ENCODE data around the gene PDGFD.

The PDGFD gene

DNA sequence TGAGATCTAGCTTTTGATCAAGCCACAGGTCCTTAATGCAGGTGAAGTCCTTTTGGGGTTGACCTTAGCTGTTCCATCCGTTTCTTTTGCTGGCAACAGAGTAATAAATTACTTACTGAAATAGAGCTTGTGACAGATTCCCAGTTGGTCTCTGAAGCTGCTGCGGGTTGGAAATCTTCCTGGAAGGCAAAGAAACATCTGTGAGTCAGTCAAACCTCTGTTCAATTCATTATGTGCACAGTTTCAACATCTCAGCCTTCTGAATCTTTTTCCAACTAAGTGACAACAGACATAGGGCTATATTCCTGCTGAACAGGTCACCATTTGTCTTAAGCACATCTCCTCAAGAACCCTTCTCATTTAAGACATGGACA lies 216.4 kb downstream of the PDGFD start:
- DNase-seq: no peak

DNA sequence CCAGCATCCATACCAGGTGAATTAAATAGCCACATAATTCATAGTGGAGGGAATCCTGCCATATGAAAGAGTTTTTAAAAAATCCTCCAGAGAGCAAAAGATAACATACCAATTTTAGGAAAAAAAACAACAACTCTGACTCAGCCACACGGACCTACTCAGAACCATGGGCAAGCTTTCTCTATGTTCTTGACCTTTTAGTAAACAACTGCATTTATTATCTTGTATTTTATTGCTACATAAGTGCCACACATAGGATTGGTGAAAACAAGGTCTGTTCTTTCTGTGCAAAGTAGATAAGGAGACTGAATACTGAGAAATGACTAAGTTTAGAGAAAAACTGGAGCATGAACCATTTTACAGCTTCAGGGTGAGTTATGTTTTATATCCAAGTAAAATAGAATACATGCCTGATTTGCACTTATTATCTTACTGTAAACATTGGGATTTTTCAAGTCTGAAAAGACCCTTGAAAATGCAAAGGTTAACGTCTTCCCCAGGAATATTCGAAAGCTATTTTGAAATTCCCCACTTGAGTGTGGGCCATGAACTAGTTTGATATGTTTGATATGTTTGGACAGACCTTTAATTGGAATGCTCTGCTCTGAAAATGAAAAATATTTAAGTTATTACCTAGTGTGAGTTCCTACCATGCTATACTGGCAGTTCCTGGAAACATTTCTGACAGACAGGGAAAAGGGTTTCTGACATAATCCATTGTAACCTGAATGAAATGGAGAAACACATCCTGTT lies 217.0 kb downstream of the PDGFD start:
- DNase-seq: no peak

DNA sequence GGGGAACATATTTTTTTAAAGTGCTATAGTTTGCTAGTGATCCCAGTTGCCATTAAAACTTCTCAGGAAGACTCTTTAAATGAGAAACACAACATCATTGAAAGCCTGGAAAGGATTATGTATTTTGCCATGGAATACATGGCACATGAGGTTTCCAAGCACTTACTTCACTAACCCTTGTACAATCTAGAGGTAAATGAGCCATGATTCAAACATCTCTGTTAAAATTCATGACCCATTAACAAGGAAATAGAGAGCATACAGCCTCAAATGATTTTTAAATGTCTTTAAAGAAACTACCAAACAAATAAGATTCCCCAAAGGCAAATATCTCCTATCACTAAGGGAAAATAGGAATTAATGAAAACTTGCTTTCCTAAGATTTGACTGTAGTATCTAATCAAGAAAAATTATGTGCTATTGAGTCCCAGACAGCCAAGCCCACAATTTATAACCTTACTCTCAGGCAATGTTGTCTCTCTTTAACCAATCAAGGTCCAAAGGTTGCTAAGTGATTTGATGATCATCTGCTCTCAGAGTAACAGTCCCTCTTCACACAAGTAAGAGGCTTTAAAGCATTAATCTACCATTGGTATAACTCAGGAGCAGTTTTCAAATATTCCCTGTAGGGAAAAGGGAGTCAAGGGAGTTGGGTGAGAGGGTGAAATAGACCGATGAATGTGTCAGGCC lies 219.6 kb downstream of the PDGFD start:
- DNase-seq: no peak

DNA sequence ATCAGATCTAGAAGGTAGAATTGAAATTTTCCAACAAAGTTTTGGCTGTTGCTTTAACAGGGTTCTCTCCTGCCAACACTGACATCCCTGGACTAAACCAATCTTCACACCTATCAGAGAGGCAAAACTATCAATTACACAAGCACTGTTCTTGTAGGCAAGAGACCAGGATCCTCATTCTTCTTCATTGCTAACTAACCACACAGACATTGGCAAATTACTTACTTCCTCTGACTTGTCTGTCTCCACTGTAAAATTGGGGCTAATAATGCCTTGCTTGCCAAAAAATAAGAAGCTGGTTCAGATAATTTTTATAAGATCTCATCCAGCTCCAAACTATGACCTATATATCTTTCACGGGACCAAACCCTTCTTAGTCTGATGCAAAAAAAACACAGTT lies 221.3 kb downstream of the PDGFD start:
- DNase-seq: no peak

DNA sequence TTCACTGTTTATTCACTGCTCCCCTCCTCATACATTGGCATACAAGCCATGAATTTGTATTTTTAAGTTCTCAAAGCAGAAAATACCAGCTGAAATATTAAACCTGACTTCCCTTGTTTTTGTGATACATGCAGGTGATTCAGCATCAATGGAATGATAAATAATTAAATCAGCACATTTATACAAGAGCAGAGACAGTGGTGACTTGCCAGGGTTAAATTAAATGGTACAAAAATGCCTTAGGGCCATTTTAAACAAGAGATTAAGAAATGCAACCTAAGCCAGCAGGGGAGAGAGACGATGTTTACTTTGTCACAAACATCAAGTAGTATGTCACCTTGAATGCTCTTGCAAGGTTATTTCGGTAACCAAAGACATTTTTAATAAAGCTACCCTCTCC lies 223.4 kb downstream of the PDGFD start:
- no peak for DNase-seq

DNA sequence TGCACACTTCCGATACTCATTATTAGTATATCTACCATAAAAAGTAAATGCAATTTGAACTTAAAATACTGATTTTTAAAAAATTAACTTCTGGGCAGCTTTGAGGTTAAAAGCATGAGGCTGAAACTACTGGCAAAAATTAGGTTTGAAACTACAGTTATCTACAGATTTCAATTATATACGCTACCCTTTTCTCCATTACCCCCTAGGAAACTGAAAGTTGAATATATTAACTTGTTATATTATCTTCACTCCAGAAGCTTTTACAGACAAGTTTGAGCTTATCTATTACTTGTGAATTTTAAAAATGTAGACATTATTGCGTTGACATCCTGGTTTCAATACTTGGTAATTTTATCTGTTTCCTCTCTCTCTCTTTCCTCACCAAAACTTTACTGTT lies 224.3 kb downstream of the PDGFD start:
- DNase-seq: no peak

DNA sequence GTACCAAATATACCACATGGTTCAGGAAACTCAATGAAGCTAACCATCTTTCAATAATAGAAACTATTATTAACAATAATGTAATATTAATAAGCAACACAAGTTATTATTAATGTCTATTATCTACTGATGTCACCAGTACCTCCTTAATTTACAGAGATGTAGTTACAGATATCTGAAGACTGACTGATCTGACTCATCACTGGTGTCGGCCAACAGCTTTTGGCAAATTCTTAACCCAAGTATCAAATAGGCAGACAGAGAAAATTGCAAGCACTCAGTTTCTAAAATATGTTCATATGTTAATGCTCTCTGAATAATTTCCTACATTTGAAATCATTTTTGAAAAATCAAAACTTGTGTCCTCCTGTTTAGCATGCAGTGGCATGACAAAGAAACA lies 227.9 kb downstream of the PDGFD start:
- DNase-seq: no peak

DNA sequence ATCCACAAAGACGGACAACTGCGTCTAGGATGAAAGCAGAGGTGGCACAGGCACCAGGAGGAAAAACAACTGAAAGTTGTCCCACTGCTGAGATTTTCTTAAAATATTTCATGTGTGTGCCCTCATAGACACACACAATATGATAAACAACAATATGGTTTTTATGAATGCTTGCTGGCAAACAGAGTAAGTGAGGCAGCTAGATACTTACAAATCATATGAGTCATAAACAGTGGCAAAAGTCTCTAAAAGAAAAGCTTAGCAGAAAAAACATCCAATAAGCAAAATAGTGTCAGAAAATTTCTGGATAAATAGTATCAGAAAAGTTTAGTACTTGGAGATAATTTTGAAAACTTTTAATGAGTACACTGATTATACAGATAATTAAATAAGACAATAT lies 228.7 kb downstream of the PDGFD start:
- DNase-seq: no peak

DNA sequence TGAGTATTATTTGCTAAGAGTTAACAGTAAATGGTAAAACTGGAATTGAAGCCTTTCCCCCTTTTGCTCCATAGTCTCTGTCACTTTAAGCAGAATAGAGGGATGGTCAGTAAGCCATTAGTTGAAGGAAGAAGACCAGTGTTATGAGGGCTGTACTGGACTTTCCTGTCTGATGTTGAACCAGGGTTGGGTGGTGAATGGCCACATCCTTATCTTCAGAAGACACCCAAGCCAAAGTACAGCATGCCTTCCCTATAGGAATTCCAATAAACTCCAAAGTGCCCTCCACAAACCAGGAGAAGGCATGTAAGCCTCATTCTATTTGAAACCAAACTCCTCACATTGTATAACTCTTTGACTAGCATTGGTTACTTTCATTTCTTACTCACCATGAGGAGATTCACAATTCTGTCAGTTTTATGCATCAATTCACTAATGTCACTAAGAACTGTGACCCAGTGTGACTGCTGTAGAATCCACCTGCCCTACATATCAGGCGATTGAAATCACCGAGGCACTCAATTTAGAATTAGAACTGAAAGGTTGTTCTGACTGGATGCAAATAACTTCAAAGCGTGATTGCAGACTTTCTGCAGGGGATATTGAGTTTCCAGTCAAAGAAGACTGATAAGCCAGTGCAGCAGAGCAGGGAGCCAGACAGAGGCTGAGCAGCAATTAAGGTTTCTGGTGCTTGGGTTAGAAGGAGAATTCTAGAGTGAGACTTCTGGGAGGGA lies 234.6 kb downstream of the PDGFD start:
- no peak for DNase-seq

DNA sequence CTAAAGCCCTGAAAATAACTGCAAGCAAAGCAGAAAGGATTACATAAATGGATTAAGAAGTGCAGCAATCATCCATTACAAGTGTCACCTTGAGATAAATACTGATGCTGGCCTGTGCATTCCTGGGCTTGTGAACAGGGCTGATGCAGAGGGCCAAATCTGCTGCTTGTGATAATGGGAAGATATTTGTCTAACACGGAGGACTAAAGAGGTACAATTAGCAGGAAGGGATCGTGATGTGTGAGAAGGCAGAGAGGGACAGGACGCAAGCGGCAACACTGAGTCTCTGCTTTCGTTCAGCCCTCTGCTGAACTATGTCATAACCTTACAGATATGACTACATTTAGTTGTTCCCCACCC lies 235.2 kb downstream of the PDGFD start:
- no peak for DNase-seq

DNA sequence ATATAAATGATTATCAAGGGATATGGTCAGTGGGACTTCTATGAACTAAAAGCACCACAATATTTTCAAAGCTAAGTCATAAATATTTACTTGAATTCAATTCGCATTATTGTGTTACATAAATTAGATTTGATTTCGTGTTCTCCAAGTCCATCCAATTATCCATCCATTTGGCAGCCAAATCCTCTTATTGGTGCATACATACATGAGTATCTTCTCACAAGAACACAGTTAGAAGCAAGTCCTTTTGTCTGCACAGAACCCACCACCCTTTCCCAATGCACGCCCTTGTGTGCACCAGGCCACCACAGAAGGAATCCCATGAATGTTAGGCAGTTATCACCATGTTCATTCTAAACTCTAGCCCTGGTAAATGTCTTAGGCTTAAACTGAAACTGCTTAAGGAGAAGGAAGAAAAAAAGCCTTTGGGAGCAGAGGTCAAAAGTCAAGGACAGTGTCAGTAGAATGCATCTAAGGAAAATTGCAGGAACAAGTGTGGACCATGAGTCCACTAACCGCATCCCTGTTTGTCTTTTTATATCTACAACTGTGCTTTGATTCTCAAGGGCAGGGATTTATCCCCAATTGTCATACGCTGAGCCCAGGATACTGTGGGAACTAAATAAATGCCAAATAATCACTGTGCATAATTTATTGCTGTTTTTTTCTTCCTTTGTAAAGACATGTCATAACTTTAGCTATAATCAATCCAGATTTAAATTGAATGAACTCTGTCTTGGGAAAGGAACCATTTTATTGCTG lies 235.7 kb downstream of the PDGFD start:
- DNase-seq: no peak

DNA sequence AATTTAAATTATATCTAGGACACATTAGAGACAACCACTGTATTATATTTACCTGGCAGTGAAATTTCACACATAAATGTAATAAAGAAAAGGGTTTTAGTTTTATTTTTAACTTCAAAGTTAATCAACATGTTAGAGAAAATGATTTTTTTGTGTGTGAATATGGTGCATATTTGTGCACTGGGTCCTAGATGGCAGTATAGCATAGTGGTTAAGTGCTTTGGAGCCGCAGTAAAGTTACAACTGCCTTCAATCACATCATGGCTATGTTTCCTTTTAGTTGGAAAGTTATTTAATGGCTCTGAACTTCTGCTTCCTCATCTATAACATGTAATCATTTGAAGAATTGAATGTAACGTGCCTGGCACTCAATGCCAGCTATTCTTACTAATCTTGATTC lies 236.4 kb downstream of the PDGFD start:
- no peak for DNase-seq

DNA sequence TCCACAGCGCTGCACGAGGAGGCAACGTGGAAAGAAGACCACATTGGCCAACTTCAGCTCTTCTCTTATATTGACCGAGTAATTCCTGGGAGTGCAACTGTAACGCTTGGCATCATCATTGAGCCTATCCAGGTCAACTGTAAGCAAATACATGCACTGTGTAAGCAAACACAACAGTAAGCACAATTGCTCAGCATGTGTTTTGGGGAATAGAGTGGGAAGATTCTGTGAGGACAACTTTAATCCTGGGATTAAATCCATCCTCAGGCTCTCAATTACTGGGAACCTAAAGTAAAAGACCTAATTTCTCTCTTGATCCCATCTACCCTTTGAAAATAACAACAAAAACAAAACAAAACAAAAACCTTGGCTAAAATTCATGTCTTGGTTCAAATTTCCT lies 237.0 kb downstream of the PDGFD start:
- DNase-seq: no peak

DNA sequence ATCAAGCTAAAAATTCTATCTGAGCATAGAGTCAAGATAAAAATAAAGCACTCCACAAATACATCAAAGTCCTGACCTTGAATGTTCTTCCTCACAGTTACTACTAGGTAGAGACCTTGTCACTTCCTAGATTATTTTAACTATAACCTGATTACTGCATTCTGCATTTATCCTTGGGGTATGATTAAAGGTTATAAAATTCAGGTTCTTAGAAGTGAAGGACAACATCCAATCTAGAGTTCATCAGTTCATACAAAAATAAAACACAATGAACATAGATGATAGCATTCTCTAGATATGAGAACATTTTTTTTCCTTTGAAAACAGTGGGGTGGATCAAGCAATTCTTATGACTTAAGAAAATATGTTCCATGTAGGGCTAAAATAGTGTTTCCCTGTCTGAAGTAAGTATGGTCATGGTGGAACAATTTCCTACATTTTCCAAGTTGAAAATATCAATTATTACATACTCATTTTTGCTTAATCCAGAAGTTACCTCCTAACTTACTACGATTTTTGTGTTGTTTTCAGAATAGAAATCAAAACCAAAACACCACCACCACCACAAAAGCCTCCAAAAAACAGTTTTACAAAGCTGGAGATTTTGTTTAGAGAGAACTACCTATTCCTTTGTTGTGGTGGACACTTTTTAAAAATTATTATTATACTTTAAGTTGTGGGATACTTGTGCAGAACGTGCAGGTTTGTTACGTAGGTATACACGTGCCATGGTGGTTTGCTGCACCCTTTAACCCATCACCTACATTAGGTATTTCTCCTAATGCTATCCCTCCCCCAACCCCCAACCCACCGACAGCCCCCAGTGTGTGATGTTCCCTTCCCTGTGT lies 239.6 kb downstream of the PDGFD start:
- DNase-seq: no peak

DNA sequence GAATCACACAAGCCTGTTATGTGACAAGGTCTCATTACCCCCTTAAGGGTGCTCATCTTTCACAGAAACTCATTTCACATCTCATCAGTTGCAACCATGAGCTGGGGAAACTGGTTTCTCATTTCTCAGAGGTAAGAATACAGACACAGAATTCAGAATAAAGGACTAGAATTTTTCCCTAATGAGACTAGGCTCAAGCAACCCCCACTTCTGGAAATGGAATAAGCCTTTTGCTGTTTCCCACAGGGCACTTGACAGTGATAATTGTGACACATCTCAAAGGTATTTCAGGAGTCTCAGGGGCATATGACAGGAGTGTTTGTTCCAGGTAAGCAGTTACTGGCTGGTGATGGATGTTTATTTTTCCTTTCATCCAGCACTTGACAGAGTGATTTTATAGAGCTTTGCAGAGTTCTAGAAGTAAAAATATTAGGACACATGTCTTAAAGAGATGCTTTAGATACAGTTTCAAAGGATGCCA lies 240.5 kb downstream of the PDGFD start:
- DNase-seq: no peak

DNA sequence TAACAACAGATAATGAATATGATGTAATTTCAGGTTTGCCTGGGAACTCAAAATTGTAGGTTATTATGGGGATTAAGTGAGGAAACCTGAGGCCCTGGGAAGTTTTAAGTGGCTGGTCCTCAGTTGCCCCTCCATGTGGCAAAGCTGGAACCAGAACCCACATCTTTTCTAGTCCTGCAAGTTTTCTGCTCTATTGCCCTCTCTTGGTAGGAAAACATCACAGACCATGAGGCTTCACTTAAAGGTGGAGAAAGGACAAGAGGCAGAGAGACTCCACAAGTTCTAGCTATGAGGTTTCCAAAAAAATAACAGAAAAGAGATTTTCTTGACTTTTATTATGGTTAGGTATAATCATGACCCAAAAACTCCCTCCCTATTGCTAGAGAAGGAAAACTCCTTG lies 243.0 kb downstream of the PDGFD start:
- no peak for DNase-seq

DNA sequence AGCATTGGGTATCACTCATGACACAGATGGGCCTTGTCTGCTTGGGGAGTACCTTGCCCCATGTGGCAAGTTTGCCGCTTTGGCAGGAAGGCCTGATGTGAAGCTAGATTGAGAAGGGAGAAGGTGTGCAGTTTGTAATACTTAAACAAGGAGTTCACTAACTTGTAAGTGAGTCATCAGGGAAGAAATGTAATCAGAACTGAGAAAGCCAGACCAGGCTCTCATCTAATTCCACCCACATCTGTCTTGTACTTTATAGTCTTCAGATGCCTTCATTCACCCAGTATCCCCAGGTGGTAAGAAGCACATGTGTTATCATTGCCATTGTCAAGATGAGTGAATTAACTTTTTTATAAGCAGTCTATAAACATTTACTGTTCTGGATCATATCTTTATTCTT lies 243.5 kb downstream of the PDGFD start:
- DNase-seq: no peak

DNA sequence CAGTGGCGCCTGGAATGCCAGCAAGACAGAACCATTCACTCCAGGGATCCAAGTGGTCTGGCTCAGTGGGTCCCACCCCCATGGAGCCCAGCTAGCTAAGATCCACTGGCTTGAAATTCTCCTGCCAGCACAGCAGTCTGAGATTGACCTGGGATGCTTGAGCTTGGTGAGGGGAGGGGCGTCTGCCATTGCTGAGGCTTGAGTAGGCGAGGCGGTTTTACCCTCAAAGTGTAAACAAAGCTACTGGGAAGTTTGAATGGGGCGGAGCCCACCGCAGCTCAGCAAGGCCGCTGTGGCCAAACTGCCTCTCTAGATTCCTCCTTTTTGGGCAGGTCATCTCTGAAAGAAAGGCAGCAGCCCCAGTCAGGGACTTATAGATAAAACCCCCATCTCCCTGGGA lies 253.2 kb downstream of the PDGFD start:
- no peak for DNase-seq

DNA sequence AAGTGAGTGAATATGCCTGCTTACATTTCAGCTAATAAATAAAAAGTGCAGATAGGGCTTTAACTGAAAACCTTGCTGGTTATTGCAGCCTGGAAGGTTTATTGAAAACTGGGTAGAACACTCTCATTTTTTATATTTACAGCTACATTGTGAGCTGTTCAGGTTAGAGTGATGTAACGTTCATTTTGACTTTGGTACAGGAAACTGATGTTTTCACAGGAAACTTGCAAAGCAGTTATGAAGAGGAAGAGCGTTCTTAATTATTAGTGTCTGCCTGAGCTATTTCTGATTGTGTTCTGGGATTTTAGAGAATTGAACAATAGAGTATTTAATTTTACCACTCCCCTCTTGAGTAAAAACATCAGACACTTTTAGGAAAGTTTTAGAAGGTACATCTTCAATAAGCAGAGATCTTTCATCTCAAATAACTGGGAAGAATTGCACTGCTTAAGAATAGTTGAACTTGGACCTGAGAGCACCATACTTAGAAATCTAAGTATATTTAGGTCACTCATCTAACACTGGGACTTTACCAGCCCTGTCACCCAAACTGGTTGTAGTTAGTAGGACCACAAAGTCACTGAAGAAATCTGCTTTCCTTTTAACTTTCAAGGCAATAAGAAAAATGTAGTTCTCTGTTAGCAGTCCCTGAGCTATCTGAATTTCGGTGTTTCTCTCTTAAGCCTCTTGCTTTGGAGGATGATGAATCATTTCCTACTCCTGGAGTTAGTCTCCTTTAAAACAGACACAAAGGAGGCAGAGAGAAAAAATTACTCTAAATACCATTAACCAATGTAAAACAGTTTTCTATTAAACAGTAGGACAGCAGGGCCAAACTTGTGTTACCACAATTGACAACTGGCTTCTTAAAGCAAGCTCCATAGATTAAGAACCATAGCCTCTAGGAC lies 256.1 kb downstream of the PDGFD start:
- DNase-seq: no peak

DNA sequence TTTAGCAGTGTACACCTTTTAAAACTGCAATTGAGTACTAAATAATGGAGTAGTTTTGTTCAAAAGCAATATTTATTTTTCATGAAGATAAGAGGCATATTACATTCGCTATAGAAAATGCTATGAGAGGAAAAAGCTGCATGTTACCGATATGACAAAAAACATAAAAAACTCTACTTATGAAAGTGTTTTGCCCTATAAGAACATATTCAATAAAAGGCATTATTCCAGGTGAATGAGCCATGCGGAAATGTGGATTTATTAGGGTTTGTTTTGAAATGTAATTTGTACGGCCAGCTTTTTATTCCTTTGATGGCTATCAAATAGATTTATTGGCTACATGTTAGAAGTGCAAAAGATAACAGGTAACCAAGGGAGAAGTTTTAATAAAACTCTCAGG lies 256.8 kb downstream of the PDGFD start:
- no peak for DNase-seq

DNA sequence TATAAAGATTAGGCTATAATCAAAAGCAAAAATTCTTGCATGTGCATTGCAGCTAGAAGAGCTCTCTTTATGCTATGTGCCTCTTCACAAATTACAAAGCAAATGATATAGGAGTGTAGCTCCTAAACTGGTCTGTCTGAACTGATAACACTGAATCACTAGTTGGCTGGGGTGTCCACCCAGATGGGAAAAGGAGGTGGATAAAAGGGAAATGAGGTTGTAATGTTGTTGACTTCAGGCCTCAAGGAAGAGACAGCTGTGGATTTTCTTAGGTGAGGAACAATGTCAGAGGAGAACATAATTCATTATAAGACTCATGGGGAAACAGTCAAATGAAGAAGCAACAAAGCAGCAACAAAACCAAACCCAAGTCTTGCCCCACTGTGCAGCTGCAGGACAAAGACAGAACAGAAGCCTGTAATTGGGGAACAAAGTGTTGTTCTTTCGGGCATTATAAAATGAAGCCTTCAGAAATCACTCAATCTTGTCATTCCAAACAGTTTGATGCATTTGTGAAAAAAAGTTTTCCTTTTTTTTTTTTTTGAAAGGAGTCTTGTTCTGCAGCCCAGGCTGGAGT lies 257.6 kb downstream of the PDGFD start:
- no peak for DNase-seq
